ENCODE results near the gene CCDC24. TPM values are rescaled to one million over a fixed set of nuclear protein-coding genes. Genes with fewer than 3 reads are reported as not detected.

CCDC24 gene
- 1.4 and 6.8 TPM in 2 replicates for total RNA-seq (2011; cell fraction: chromatin; rRNA removed; ENCODE audit: low replicate concordance)
- 5.8 TPM in 2 replicates for total RNA-seq (2011; cell fraction: nucleolus; rRNA removed)
- 4.1 and 6.1 TPM in 2 replicates for total RNA-seq (2011; cell fraction: nucleoplasm; rRNA removed)
- 3.0 and 4.5 TPM in 2 replicates for total RNA-seq (2014; rRNA removed)
- 0.70 and 1.5 TPM in 2 replicates for total RNA-seq (2014; rRNA removed; fragmentation: Illumina TruSeq; extraction: Trizol)
- 1.7 and 2.2 TPM in 2 replicates for total RNA-seq (2015; rRNA removed; fragmentation: Illumina TruSeq; extraction: Trizol)
- total RNA-seq (2021): 4.4 and 5.2 TPM in 2 replicates
- 1.3 and 2.3 TPM in 2 replicates for polyA plus RNA-seq (2011; rRNA removed)
- 2.0 and 4.9 TPM in 2 replicates for polyA plus RNA-seq (2011; cell fraction: cytosol; rRNA removed)
- 6.8 and 13.1 TPM in 2 replicates for polyA plus RNA-seq (2011; cell fraction: nucleus; rRNA removed)
- polyA plus RNA-seq (2012): 3.7 and 4.3 TPM in 2 replicates
- polyA plus RNA-seq (2014; fragmentation: Illumina TruSeq; extraction: Trizol): 1.5 and 3.0 TPM in 2 replicates
- polyA plus RNA-seq (2014; fragmentation: Nextera tagmentation; extraction: Ambion mirVana): under 1 TPM; 0.31 to 0.64 TPM
- 3.7 and 4.5 TPM in 2 replicates for polyA plus RNA-seq (2014; rRNA removed)
- 0.36 and 0.39 TPM in 2 replicates for polyA minus RNA-seq (2011; rRNA and poly(A)+ RNA removed)
- polyA minus RNA-seq (2011; cell fraction: cytosol; rRNA and poly(A)+ RNA removed): 1.1 and 5.4 TPM in 2 replicates
- 1.7 and 2.2 TPM in 2 replicates for polyA minus RNA-seq (2011; cell fraction: nucleus; rRNA and poly(A)+ RNA removed)
- percentile 50 among the genes with signal in this experiment for Bru-seq, nascent RNA
- BruChase-seq, experiment 1, labeled RNA remaining after a 2-hour chase: percentile 44 among the genes with signal in this experiment
- BruChase-seq, experiment 2, labeled RNA remaining after a 6-hour chase: percentile 40 among the genes with signal in this experiment
- long read RNA-seq, experiment 1, partial matches to known transcripts: 0 of 9 reads
- long read RNA-seq, experiment 1, other reads (novel, unspliced or antisense): 8 of 9 reads
- long read RNA-seq, experiment 2, partial matches to known transcripts: 1 of 7 reads
- long read RNA-seq, experiment 2, other reads (novel, unspliced or antisense): 6 of 7 reads
- long read RNA-seq, experiment 3, partial matches to known transcripts: 0 of 4 reads
- long read RNA-seq, experiment 3, other reads (novel, unspliced or antisense): 4 of 4 reads

GRCh38 chr1:43991476-43992231, at the start of gene CCDC24:
CCDC24 (plus strand) TSS chr1:43991599; CDS start chr1:43991879, 280 bp downstream.
- H2AFZ ChIP-seq (ENCODE audit: low read depth, low read length): peak within 1 kb of the TSS; percentile 96
- H3K4me3 ChIP-seq: peak within 1 kb of the TSS; percentile 74
- peak within 1 kb of the TSS; percentile 51 for H3K27ac ChIP-seq (ENCODE audit: extremely low read depth, low read depth, low read length)
- H3K27me3 ChIP-seq (ENCODE audit: control insufficient read depth in 2 of 2, insufficient read depth in 2 of 2, low read length in 2 of 2): no peaks in the 10 kb centered on the region
- H3K4me2 ChIP-seq (ENCODE audit: insufficient read depth, low read length): peak within 1 kb of the TSS; percentile 81
- H4K20me1 ChIP-seq (replicated peaks; ENCODE audit: control insufficient read depth, insufficient read depth, low read length): no peaks in the 10 kb centered on the region
- no peaks in the 10 kb centered on the region for H3K79me2 ChIP-seq (ENCODE audit: control insufficient read depth, insufficient read depth, low read length)
- 3% methylated on average over 51 of the region's 66 CpGs for WGBS (ENCODE audit: insufficient coverage, low coverage, missing lambda C conversion rate)
- no peaks in the 10 kb centered on the region for H3K9me1 ChIP-seq (ENCODE audit: control insufficient read depth, insufficient read depth, low read length)
- ChIA-PET CTCF (ENCODE audit: low intra/inter-chr PET ratio) (interaction anchor here (0.8 kb wide), 1 partner anchor 763 kb away, joined by 4 read pairs; no protein-coding TSS in a partner anchor), POLR2A (interaction anchor here (0.5 to 1.9 kb wide), 12 partner anchors 14 to 583 kb away, joined by 3 to 6 read pairs (median 3); partner anchors contain the start of genes ATP6V0B and ERI3)
- DNase-seq (ENCODE audit: extremely low read depth in 1 of 4, low spot score in 3 of 4) (peak; percentile 89 to 94 (median 92)), FAIRE-seq (no peak), ATAC-seq (peak; percentile 81)
- peaks cover 15 to 44% of the 10 kb centered on the region in 2 experiments; a peak in 4 of 5 replicates for H3K4me1 ChIP-seq (replicated peaks in 1 of 2; ENCODE audit: control insufficient read depth in 2 of 2, insufficient read depth in 2 of 2, low read length in 2 of 2)
- in situ Hi-C loops (cut with MboI): no loop called here
- H3K9me3 ChIP-seq (replicated peaks; ENCODE audit: control insufficient read depth, insufficient read depth, low read depth, low read length): no peaks in the 10 kb centered on the region
- intact Hi-C loops (cut with micrococcal nuclease): loop anchor here (2.0 to 10.0 kb wide), 3 partner anchors 17 to 303 kb away; partner anchors contain the start of gene ATP6V0B
- peaks cover 8% of the 10 kb centered on the region; the same call in 1 of the 3 replicates for H3K36me3 ChIP-seq (ENCODE audit: control insufficient read depth, insufficient read depth, low read length)
- H3K9ac ChIP-seq (ENCODE audit: insufficient read depth in 1 of 2, low read depth in 2 of 2, low read length in 2 of 2): peak within 1 kb of the TSS; percentile 65 to 95
- no TSS peak for BruUV-seq (replicated peaks)
- TF ChIP-seq CBX1 (IDR thresholded peaks at IDR 0.05; ENCODE audit: low read depth): peak; percentile 83; the same call in 1 of the 2 replicates
- TF ChIP-seq U2AF1 (optimal IDR thresholded peaks at IDR 0.05; ENCODE audit: low read depth, low read length): peak; percentile 67
- TF ChIP-seq ZNF395 (CRISPR knock-in tag; IDR thresholded peaks at IDR 0.05): peak; percentile 54
- no peak for TF ChIP-seq ZNF318 (IDR thresholded peaks at IDR 0.05; ENCODE audit: borderline replicate concordance in 1 of 2, low read depth in 1 of 2)
